Fibroblast of skin of right quadriceps (primary cell): Measurements from ENCODE around the gene PRG3.
"Not testable (repeated sequence)": the region's sequence is repeated elsewhere in the genome, so short reads cannot be mapped to it uniquely, and the experiment has no call there.

ENCODE experiments used
- DNase-seq: peaks from one replicate; pipeline ENCODE4 v3.0.0-alpha.2; 2013

The PRG3 gene

GRCh38 chr11:57359396-57359795, 21.6 kb downstream of the PRG3 start:
- DNase-seq, result no peak

- DNase-seq, result no peak
Observed at GRCh38 chr11:57358991-57359390, 22.0 kb downstream of the PRG3 start.

DNA sequence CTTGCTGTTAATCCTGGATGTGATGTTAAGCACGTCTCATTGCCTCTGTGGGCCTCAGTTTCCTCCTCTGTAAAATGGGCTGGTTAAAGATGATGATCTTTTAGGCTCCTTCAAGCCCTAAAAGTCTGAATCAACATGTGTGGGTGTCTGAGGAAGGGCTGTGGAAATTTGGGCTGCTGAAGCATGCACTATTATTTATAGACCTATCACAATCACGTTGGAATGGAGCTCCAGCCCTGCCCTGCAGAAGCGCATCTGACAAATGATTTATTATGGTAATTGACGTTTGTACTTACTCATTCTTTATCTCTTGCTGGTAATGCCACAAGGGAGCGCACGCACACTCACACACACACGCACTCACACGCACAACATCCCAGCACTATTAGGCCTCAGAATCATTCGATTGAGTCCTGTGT, 22.4 kb downstream of the PRG3 start:
- DNase-seq, result peak; percentile 20

GRCh38 chr11:57357856-57358255, 23.1 kb downstream of the PRG3 start:
- DNase-seq, result peak; percentile 16

- DNase-seq, result no peak
Observed at GRCh38 chr11:57357310-57357709, 23.6 kb downstream of the PRG3 start.

- no peak for DNase-seq
Observed at GRCh38 chr11:57356268-57356667, 24.7 kb downstream of the PRG3 start.

GRCh38 chr11:57354699-57355098, 26.3 kb downstream of the PRG3 start:
- no peak for DNase-seq

DNA sequence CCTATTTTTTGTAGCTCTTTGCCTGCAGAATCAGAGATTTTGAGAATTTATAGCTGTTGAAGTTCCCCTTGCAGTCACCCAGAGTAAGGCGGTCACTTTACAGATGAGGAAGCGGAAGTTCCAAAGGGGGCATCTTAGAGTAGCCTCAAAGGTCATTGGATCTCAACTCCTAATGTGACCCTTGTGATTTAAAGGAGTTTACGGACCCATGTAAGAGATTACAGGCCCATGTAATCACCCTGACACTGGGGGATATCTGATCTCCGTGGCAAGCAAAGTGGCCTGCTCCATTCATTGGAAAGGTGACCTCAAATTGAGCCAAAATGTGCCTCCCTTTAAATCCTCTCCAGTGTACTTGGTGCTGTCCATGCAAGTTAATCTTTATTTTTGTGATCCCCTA, 27.1 kb downstream of the PRG3 start:
- DNase-seq, result no peak

GRCh38 chr11:57353446-57353845, 27.5 kb downstream of the PRG3 start:
- no peak for DNase-seq

DNA sequence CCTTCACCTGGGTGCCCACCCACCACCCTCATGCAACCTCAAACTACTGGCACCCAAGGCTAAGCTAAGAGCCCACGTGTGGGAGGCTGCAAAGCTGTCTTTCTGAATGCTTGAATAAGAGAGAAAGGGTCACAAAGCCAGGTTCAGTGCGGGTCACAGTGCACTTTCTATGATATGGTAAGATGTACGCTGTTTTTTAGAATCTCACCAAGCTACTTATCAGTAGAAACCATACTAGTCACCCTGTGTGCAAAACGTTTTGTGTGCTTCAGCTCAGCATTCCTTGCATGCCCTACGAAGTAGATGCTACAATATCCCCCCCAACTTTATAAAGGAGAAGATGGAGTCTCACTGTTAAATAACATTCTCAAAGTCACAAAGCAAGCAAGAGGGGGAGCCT, 27.9 kb downstream of the PRG3 start:
- no peak for DNase-seq

DNA sequence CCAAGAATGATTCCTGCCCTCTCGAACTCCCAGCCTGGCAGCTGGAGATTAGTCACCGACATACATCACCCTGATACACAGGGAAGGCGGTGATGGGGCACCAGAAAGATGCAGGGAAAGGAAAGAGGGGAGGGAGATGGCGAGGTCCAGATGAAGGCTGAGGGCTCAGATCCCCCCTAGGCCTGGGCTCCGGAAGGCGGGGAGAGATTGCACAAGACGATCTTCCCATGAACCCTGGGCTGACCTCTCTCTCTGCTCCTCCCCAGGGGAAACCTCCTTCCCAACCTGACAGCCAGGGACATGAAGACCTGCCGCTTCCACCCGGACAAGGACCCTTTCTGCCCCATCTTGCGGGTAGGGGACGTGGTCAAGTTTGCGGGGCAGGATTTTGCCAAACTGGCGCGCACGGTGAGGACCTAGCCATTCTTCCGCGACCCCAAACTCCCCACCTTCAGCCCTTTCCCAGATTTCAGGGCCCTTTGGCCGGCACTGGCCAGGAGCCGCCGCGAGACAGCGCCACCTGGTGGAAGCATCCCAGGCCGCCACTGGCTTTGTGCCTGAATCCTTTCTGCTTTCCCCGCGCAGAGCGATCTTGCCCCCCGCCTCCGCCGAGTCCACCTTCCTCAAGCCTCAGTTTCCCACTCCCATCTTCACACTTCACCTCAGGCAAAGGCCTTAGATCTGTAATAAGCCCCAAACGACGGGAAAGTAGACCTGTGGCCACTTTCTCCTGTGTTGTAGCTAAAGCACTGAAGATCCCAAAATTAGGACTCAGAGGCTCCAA, 31.3 kb downstream of the PRG3 start:
- peak; percentile 21 for DNase-seq

- DNase-seq, result no peak
Observed at GRCh38 chr11:57348636-57349313, 32.2 kb downstream of the PRG3 start.

DNA sequence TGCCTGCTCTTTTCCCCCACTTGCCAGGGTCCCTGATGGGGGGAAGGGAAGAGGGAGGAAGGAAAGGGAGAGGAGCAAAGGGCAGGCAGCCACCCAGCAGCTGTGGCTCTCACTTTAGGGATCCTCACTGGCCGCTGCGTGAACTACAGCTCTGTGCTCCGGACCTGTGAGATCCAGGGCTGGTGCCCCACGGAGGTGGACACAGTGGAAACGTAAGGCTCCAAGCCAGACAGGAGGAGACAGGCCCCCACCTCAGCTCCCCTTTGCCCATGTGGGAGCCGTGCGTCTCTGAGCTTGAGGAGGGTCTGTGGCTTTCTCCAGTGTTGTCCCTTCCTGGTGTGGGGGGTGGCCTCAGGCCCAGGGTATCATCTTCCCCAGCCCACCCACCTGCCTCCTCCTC, 32.9 kb downstream of the PRG3 start:
- DNase-seq, result no peak

DNA sequence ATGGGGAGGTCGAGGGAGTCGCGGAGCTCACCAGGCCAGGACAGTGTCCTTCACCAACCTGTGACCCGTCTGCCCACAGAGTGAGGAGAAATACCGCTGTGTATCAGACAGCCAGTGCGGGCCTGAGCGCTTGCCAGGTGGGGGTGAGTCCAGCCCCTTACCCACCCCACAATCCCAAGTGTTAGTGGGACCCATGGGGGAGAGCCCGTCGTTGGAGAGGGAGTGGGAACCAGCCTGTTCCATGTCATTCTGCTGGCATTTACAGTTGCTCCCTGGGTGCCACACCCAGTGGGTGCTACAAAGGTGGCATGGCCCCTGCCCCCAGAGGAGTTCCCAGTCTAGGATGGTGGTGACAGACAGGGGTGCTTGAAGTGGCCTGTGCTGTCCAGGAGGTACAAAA, 33.6 kb downstream of the PRG3 start:
- no peak for DNase-seq

DNA sequence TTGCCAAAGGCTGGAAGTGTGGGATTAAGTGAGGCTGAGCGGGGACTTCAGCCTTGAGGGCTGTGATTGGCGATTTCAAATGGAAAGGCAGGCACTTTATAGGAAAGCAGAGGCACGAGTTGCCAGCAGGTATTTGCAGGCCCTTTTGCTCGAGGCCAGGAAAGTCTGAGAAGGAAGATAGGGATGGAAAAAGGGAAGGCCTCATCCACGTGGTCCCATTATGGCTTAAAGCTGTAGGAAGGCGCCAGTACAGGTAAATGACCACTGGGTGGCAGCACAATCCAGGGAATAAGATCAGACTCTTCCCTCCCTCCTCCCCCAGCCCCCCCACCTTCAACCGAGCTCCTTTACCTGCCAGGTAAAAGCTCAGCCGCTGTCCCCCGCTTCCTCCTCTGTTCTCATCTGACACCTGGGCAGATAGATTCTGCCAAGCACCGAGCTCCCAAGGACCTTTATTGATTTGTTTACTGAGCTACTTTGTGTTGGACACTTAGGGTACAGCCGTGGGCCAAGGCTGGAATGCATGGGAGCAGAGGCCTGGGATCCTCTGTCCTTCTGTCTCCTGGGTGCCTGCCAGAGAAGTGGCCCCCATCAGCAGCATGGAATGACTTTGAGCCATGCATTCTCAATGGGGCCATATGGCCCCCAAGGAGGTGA, 35.3 kb downstream of the PRG3 start:
- peak; percentile 59 for DNase-seq

DNA sequence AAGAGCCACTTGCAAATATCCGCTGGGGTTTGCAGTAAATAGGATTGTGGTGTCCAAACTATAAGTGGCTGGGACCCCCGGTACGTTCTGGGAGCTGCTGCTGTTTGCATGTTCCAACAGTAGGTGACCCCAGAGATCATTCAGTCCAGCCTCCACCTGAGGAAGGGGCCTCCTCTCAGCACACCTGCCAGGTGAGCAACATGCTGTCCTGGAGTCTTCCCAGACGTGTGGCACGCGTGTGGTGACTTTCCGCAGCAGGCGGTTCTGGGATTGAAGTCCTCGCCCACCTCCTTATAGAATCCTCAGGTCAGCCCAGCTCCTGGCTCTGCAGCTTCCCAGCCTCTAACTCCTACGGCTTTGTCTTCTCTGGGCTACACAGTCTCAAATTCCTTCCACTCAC, 36.1 kb downstream of the PRG3 start:
- DNase-seq, result no peak

DNA sequence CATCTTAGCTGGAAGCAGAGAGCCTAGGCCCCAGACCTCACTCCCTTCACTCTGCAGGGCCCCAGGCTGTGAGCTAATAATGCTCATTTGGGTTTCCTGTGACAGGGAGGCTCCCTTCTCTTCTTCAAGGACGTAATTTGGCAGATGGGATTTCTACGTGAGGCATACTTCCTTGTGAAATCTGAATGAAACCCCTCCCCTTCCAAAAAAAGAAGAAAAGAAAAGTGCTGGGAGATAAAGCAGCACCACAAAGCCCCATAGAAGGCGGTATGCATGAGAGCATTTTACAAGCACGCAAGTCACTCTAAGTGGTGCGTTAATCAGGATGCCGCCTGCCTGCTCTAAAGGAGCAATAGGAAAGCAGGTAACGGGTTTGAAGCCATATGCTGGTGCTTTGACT, 37.1 kb downstream of the PRG3 start:
- no peak for DNase-seq

GRCh38 chr11:57342702-57343101, 38.2 kb downstream of the PRG3 start:
- DNase-seq, result no peak

- no peak for DNase-seq
Observed at GRCh38 chr11:57341250-57341808, 39.6 kb downstream of the PRG3 start.

DNA sequence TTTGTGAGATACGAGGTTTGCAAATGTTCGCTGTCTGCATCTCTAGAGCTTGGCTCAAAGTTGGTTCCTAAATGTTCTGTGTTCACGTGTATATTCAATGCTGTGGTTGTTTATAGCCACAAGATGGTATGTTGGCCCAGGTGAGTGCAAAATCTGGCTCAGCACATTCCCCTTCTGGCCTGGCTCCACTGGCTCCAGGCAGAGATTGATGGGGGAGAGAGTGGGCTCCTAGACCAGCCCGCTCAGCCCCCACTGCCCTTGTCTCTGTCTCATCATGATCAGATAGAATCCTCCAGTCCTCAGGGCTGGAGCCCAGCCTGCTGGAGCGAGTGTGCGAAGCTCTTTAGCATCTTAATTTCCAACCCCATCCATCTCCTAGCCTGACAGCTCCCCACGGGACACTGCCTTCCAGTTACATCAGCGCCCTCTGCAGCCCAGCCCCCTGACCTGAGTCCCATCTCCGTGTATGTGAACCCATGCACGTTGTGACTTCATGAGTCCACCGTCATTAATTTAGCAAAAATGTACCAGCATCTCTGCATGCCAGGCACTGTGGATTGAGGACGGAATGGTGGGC, 40.8 kb downstream of the PRG3 start:
- DNase-seq, result peak; percentile 33

- no peak for DNase-seq
Observed at GRCh38 chr11:57339328-57339727, 41.6 kb downstream of the PRG3 start.

DNA sequence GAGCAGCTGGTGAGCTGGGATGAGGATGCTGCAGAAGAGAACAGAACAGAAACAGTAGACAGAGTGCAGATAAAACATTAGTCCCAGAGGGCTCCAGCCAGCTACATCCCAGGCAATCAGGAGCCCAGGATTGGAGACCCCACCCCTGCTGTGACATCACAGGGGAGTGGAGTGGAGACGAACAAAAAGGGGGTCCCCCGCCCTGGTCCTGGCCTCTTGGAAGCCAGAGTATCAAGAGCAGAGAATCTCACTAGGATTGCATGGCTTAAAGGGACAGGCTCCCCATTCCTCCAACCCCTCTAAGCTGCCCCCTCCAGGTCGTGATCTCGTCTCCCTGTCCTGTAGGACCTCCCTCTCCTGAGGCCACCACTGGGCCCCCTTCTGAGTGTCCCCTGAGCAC, 42.8 kb downstream of the PRG3 start, which contains the start of gene P2RX3:
TSS of gene P2RX3 (plus strand) at position 211 of the 400 bp plus-strand sequence. CDS start 199 bp downstream, outside the sequence.
- no peak for DNase-seq

- not testable (repeated sequence) for DNase-seq
Observed at GRCh38 chr11:57336856-57337255, 44.1 kb downstream of the PRG3 start.
